ENCODE measurements around the gene SLC25A11.

SLC25A11 gene

DNA sequence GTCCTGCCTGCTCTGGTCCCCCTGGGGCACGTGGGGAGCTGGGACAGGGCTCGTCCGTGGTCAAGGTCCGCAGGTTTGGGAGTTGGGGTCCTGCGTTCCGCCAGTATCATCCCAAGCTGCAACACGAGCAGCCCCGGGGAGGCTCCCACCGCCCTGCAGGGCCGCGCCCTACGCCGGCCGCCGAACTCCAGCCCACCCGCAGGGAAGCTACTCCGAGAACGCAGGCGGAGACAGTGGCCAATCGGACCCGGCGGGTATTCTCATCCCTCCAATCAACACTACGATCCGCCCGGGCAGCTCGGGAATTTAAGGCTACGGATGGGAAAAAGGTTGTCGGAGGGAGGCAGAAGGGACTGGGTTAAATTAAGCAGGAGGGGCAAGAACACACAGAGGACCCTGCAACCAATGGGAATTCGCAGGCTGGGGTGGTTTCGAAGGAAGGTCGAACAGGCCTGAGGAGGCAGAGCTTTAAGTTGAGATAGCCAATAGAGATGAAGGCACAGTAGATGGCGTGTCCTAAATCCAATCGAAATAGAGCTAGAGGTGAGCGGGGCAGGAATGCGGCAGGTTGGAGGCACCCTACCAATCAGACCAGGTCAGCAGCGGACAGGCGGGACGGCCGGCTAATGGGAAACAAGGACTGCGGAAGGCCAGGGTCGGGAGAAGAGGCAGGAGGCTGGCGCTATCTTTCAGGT lies 27.1 kb upstream of the SLC25A11 start:
- DNase-seq (ENCODE audit: low read depth in 2 of 2) = peak; percentile 92 to 94

DNA sequence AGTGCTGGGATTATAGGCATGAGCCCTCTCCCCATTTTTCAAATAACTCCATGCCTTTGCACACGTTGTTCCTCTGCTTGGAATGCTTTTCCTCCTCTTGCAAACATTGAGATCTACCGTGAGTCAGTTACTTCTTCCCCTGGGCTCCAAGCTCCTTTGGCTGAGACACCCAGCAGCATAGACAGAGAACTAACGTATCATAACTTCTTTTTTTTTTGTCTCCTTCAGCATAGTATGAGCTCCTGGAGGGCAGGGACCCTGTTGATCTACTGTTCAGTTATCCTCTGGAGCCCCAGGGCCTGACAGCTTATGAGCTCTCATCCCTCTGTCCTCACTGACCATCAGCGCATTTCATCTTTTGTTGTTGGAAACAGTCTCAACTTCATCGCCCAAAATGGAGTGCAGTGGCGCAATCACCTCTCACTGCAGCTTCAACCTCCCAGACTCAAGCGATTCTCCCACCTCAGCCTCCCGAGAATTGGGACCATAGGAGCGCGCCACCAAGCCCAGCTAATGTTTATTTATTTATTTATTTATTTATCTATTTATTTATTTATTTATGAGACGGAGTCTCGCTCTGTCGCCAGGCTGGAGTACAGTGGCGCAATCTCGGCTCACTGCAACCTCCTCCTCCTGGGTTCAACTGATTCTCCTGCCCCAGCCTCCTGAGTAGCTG lies 25.6 kb upstream of the SLC25A11 start:
- DNase-seq (ENCODE audit: low read depth in 2 of 2) = no peak

DNA sequence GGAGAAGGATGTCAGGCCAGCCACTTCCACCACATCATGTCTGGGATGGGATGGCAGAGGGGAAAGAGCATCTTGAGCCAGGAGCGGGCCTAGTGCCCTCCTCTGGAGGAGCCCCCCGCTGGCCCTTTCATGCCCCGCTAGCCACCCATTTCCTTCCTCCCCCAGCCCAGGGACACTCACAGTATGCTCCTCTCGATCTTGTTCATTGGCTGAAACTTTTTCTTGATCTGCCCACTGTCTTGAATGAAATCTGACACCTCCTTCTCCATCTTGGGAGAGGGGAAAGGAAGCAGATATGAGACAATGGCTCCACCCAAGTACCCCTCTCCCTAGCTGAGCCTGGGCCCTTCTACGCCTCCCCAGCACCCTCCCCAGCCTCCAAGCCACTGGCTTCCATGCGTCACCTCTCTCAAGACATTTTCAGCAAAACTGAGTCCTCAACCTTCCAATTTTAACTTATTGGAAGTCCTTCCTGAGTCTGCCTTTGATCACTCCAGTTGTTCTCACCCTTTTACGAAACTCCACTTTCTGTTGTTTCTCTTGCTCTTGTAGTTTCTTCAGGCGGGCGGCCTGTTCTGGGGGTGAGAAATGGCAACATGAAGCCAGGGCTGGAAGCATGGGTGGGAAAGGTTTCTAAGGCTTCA lies 20.6 kb upstream of the SLC25A11 start:
- DNase-seq (ENCODE audit: low read depth in 2 of 2) = no peak

DNA sequence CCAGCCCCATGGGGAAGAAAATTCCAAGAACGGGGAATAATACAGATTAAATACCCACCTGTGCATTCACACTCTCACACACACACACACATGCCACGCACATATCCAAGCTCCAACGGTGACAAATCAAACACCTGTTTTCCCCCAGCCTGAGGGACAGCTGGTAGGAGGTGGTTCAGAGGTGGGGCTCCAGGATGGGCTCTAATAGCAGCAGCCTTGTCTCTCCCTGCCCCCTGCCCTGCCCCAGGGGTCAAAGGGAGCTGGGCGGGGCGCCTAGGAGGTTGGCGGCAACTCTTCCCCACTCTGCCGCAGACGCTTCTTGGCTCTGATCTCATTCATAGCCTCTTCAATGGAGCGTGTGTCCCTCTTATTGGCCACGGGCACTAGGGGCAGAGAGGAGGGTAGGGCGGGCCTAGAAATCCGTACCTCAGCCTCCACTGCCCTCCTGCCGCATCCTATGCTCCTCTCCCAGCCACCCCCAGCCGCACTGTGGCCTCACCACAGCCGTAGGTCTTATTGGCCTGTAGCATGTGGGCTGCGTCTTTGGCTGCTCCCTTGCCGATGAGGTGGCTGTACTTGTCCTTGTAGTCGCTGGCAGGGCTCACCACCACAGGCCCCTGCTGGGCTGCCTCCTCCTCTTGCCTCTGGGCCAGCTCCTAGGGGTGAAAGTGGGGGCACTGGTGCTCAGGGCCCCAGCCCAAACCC lies 19.6 kb upstream of the SLC25A11 start:
- no peak for DNase-seq (ENCODE audit: low read depth in 2 of 2)

DNA sequence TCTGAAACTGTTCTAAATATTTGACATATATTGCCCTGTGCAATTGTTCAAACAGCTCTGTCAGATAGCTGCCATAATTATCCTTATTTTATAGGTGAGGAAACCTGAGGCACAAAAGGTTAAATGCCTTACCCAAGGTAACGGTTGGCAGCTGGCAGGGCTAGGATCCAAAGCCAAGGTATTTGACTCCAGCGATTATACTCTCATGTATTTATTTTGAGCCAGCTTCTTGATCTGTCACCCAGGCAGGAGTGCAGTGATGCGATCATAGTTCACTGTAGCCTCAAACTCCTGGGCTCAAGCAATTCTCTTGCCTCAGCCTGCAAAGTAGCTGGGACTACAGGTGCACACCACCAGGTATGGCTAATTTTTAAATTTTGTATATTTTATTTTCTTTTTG lies 18.3 kb upstream of the SLC25A11 start:
- DNase-seq (ENCODE audit: low read depth in 2 of 2) = no peak

DNA sequence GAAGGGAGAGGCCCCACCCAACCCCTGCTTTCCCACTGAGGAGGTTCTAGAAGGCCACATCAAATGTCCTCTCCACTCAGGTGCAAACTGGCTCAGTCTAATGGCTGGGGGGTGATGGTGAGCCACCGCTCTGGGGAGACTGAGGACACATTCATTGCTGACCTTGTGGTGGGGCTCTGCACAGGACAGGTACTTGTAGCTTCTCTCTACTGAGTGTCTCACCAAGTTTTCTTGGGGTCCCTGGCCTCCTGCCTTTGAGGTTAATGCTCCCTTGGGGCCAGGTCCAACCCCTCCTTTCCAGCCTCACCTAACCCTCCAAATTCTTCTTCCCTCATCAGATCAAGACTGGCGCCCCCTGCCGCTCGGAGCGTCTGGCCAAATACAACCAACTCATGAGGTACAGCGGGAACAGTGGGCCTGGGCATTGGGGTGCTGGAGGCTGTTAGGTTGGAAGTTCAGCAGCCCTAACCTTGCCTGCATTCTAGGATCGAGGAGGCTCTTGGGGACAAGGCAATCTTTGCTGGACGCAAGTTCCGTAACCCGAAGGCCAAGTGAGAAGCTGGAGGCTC lies 16.7 kb upstream of the SLC25A11 start:
- no peak for DNase-seq (ENCODE audit: low read depth in 2 of 2)

DNA sequence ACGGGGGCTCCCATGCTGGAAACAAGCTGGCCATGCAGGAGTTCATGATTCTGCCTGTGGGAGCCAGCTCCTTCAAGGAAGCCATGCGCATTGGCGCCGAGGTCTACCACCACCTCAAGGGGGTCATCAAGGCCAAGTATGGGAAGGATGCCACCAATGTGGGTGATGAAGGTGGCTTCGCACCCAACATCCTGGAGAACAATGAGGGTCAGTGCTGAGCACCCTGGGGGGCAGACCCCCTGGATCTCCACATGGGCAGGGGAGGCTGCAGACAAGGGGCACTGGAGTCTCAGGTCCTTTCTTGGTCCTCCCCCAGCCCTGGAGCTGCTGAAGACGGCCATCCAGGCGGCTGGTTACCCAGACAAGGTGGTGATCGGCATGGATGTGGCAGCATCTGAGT lies 15.2 kb upstream of the SLC25A11 start:
- DNase-seq (ENCODE audit: low read depth in 2 of 2) = no peak

DNA sequence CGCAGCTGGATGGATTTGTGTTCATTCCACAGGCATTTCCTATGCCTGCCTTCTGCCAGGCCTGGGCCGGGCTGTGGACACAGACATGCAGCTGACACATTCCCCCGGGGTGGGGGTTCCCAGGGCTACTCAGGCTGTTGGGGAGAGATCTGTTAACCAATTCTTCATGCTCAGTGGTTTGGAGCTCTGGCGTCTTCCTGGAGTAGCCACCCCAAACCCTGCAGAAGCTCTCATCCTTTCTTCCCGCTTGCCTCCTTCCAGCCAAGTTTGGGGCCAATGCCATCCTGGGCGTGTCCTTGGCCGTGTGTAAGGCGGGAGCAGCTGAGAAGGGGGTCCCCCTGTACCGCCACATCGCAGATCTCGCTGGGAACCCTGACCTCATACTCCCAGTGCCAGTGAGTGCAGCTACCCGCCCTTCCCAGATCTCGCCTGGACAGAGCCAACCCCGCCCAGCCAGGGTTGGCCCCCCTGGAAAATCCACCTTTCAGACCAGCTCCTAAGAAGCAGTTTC lies 13.7 kb upstream of the SLC25A11 start:
- DNase-seq (ENCODE audit: low read depth in 2 of 2) = no peak

DNA sequence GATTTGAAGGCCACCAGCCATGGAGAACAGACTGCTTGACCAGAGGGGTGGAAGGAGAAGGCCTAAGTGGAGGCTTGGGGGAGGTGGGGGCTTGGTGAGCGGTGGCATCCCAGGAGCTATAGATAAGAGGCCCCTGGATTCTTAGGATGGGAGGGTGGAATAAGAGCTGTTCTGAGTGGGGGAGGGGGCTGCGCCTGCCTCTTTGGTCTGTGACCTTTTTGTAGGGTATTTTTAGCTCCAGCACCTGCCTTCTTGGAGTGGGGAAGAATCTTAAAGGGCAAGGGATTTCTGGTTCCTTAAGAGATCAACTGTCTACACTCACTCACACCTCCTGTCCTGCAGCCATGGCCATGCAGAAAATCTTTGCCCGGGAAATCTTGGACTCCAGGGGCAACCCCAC lies 11.6 kb upstream of the SLC25A11 start:
- no peak for DNase-seq (ENCODE audit: low read depth in 2 of 2)

DNA sequence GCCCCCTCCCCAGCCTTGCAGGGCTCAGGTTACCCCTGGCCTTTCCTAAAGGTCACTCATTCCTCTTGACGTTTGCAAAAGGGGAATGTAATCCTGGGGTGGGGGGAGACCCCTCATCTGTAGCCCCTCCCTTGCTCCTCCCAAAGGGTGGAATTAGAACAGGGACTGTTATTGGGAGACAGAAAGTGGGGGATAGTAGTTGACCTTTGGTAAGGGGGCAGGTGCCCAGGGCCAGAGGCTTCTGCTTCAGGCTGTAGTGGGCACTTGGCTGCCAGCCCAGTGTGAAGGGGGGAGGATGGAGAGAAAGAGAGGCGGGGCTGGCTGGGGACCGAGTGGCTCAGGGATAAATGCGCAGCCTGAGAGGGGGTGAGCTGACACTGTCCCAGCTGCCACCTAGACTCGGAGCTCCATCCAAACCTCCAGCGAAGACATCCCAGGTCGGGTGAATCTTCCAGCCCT lies 10.9 kb upstream of the SLC25A11 start, which contains the start of gene ENO3:
Gene ENO3 (plus strand): TSS at position 374 of the 459 bp plus-strand sequence. CDS start 711 bp downstream, outside the sequence.
- no peak for DNase-seq (ENCODE audit: low read depth in 2 of 2)

DNA sequence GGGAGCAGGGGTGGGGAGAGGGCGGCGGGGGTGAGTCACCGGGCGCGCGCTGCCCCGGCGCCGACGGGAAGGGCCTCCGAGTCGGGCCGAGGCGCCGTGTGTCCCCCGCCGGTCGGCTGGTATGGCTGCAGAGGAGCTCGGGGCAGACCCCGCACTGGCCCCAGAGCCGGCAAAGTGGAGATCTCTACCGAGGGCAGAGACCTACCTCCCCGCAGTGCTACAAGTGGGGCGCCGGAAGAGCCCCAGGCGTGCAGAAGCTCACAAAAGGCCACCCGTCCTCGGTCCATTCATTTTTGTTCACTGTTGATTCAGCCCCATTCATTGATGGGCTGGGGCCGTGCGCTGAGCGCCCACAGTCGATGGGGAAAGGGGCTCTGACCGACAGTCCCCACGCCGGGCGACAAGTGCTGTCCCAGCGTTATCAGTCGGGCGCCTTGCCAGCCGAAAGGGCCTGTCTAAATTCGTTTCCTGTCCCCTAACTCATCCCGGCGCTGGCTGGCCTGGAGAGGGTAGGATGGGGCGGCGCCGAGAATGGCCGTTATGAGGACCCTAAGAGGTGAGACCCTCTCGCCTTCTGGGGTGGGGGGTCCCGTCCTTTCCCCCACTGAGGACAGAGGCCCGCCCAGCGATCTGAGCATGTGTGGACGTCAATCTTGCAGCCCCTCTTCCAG lies 10.4 kb upstream of the SLC25A11 start:
- peak in 1 of 2 donors; percentile 67 for DNase-seq (ENCODE audit: low read depth in 2 of 2)

DNA sequence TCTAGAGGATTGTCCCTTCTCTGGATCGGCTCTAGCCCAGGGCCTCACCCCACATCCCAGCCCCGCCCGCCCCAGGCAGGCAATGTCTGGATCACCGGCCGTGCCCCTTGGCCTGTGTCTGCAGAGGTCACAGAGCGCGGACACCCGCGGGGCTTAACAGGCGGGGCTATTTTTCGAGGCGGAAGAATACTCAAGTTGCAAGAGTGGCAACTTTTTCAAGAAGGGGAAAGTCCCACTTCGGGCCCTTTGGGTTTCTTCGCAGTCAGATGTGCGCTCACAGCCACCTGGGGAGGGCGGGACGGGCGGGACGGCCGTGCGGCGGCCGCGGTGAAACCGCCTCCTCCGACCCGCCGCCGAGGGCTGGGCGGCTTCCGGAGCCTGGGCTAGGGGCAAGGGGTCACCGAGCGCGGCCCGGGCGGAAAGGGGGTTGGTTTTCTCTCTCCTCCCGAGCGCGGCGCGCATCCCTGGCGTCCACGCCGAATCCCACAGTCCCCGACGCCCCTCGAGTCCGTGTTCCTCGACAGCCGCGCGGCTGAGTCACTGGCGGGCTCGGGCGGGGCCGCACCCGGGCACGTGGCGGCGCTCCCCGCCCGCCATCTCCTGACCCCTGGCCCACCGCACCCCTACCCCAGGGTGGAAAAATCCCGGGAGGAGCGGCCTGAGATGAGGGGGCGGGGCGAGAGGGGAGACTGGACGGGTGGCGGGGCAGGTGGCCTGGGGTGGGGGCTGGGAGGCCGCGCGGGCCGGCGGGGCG lies 9.7 kb upstream of the SLC25A11 start:
- peak; percentile 60 to 69 for DNase-seq (ENCODE audit: low read depth in 2 of 2)

DNA sequence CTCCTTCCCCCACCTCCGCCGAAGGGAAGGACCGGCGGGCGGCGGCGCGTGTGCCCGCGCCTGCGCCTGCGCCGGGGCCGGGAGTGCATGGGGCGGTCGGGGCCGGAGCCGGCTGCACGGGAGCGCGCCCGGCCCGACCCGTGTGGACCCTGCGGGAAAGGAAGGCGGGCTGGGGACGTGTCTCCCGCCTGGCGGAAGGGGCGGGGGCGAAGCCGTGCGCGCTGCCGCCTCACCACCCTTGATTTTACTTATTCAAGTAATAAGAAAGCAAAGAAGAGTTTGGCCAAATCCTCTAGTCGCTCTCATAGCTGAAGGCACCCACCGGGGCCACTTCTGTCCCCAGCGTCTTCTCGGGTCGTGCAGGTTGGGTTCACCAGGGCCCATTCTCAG lies 9.1 kb upstream of the SLC25A11 start:
- peak in 1 of 2 donors; percentile 71 for DNase-seq (ENCODE audit: low read depth in 2 of 2)

DNA sequence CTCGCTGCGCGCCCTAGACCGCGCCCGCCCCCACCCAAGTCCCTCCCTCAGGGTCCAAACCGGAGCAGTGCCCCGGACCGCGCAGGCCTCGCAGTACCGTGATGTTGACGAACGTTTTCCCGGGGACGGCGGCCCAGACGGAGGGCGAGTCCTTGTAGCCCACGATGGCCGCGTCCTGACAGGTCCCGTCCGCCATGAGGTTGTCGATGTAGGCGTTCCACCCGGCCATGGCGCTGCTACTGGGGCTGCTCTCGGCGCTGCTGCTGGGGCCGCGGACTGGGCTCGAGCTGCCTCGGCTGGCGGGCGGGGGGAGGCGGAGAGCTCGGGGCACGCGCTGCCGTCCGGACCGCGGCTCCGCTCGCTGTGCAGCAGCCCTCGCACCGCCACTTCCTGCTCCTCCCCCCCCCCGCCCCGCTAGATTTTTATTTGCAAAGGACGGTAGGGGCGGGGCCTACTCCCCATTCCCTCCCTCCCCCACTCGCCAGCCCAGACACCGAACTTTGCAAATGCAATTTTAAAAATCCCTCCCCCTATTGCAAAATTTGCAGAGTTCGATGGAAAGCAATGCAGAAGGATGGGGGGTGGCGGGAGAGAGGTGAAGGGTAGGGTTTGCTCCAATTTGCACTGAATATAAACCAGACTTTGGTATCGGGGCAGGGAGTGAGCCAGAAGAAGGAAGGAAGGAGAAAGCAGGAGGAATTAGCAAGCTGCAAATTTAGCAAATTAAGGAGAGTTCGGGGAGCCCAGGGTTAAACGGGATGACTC lies 8.5 kb upstream of the SLC25A11 start, which contains the start of gene PFN1:
Gene PFN1 (minus strand): TSS at position 365 of the 765 bp plus-strand sequence. CDS start 136 bp downstream, at position 229.
- DNase-seq (ENCODE audit: low read depth in 2 of 2) = peak; percentile 84 to 86

DNA sequence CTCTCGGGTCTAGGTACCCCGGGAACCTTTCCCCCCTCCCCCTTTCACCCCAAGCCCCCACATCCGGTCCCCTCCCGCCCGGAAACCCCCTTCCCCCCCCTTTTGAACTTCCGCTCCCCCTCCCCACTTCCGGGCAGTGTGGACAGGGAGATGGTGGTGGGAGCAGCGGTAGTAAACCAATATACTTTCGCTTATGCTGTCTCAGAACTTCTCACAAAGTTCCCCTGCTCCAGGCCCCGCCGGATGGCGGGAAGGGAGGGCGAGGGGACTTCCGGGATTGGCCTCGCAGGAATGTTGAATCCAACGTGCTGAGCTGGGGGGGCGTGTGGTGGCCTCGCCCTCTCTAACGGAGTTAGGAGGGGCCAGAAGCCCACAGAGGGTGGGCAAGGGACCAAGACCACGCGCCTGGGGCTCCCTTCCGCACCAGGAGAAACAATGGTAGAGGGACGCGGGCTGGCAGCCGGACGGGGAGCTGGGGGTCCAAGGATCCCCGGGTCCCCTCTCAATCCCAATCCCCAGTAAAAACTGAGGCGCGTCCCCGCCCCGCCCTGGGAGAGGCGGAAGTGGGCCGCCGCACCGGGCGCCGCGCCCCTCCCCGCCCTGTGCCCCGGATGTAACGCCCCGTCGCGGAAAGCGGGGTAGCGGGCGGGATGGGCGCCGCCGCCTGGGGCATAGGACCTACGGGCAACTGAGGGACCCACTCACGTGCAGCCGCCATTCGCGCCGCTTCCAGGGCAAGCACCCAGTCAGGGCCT lies 7.7 kb upstream of the SLC25A11 start:
- DNase-seq (ENCODE audit: low read depth in 2 of 2) = peak in 1 of 2 donors; percentile 63

DNA sequence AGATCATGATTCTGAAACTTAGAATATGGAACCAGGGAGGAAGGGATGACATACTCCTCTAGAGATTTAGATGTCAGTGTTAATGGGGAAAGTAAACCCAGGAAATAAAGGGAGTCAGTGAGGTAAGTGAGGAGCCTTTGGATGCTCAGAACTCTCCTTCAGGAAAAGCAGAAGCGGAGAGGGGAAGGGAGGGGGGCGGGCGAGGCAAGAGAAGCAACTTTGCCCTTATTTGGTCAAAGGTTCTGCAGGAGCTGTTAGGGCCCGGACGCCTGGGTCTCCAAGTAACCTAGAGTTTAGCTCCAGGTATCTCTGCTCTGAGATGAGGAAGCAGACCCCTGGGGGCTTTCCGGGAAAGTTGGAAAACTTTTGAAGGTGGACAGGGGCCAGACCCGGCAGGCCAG lies 7.2 kb upstream of the SLC25A11 start:
- DNase-seq (ENCODE audit: low read depth in 2 of 2) = no peak

DNA sequence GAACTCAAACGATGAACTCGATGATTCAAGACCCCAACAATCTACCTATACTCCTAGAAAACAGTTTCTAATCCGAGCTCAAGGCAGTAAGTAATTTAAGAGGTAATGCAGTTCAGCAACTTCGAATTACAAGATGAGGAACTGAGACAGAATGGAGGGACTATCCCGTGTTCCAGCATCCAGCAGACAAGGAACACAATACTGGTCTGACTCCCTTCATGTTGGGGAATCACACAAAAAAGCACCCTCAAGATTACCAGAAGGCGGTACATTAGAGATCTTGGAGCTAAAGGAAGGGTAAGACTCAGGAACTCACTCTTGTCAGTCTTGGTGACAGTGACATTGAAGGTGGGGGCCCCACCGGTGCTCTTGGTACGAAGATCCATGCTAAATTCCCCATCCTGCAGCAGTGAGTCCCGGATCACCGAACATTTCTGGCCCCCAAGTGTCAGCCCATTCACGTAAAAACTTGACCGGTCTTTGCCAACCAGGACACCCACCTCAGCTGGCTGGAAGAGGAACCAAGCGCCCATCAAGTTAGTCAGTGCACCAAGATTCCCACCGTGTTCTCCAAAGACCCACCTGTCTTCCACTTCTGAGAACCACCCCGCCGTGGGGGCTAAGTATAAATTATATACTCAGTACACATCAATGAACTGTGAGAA lies 6.6 kb upstream of the SLC25A11 start:
- no peak for DNase-seq (ENCODE audit: low read depth in 2 of 2)

DNA sequence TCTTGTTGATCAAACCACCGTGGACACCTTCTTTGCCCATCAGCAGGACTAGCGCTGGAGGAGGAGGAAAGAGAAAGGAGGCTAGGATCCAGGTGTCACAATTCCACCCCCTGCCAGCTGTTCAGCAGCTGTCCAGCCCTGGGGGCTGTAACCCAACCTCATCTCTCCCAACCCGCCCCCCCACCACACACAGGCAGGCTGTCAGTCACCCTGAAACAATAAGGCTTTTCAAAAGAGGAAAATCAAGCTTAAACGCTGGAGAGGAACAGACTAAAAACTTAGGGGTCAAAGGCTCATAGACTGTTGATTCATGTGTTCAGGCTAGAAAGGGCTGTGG lies 6.1 kb upstream of the SLC25A11 start:
- DNase-seq (ENCODE audit: low read depth in 2 of 2) = no peak
